Panc1 (cell line): Measurements from ENCODE around the gene CEP131.

Experiments
- CTCF ChIP-seq: fragments of 450-650 bp; IDR thresholded peaks from 2 replicates; pipeline ENCODE4 v1.5.1; 2017; ENCODE audit warnings: mild to moderate bottlenecking
- TF ChIP-seq, protein P1 (sequence below), 2 experiments: IDR thresholded peaks; 2 replicates each; pipeline ENCODE4 v1.6.1; 2011 to 2012; ENCODE audit warnings: low read depth in 2 of 2, control low read depth in 1 of 2, low read length in 1 of 2, mild to moderate bottlenecking in 1 of 2, moderate library complexity in 1 of 2; ENCODE audit not compliant: insufficient read depth in 1 of 2

DNA sequence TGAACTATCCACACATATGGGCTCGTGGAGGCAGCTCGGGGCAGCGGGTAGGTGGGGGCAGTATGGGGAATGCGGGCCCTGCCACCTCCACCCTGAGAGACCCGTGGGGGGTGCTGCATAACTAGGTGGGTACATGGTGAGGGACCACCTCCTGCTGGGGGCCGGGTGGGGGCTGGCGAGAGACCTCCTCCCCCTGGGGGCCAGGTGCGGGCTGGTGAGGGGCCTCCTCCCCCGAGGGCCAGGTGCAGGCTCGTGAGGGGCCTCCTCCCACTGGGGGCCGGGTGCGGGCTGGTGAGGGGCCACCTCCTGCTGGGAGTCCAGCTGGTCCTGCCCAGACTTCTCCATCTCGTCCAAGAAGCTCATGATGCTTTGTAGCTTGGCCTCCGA, 25.4 kb downstream of the CEP131 start:
- TF ChIP-seq CTCF, result no peak
- TF ChIP-seq, protein P1, sequence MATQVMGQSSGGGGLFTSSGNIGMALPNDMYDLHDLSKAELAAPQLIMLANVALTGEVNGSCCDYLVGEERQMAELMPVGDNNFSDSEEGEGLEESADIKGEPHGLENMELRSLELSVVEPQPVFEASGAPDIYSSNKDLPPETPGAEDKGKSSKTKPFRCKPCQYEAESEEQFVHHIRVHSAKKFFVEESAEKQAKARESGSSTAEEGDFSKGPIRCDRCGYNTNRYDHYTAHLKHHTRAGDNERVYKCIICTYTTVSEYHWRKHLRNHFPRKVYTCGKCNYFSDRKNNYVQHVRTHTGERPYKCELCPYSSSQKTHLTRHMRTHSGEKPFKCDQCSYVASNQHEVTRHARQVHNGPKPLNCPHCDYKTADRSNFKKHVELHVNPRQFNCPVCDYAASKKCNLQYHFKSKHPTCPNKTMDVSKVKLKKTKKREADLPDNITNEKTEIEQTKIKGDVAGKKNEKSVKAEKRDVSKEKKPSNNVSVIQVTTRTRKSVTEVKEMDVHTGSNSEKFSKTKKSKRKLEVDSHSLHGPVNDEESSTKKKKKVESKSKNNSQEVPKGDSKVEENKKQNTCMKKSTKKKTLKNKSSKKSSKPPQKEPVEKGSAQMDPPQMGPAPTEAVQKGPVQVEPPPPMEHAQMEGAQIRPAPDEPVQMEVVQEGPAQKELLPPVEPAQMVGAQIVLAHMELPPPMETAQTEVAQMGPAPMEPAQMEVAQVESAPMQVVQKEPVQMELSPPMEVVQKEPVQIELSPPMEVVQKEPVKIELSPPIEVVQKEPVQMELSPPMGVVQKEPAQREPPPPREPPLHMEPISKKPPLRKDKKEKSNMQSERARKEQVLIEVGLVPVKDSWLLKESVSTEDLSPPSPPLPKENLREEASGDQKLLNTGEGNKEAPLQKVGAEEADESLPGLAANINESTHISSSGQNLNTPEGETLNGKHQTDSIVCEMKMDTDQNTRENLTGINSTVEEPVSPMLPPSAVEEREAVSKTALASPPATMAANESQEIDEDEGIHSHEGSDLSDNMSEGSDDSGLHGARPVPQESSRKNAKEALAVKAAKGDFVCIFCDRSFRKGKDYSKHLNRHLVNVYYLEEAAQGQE (IDR thresholded peaks at IDR 0.05; ENCODE audit: insufficient read depth in 1 of 2, low read depth in 2 of 2, low read length in 1 of 2), result no peak
